COLO668 (cell line): ENCODE data around the gene TPK1.
"Not testable (repeated sequence)": the region's sequence is repeated elsewhere in the genome, so short reads cannot be mapped to it uniquely, and the experiment has no call there.

ENCODE experiments used
- DNase-seq: peaks from one replicate; lab custom pipeline; 2025; ENCODE audit not compliant: unreplicated experiment; lab: John Stamatoyannopoulos, UW

The TPK1 gene

DNA sequence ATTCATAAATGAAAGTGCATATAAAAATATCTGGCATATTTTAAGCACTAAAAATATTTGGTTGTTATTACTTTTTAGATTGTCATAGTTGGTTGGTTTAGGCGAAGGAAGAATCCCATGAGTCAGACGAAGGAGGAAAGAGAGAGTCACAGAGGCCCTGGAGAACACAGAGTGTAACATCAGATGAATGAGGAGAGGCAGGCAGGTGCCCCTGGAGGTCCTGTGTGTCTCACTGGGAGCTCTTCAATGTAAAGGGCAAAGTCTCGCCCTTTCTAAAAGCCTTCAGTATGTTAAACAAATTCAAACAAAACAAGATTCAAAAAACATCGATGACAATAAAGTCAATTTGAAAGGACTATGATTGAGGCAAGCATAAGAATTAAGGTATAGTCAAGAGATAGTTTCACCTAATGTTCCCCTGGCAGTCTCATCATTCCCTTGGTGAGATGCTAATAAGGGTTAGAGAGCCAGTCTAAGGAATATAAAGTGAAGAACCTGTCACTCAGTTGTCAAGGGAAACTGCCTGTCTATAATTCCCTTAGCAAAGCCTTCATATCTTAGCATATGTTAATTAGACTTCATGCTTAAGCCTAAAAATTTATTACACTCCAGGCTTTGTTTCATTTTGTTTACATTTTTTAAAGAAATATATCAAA is 194.3 kb downstream of the TPK1 start:
- DNase-seq, result no peak

DNA sequence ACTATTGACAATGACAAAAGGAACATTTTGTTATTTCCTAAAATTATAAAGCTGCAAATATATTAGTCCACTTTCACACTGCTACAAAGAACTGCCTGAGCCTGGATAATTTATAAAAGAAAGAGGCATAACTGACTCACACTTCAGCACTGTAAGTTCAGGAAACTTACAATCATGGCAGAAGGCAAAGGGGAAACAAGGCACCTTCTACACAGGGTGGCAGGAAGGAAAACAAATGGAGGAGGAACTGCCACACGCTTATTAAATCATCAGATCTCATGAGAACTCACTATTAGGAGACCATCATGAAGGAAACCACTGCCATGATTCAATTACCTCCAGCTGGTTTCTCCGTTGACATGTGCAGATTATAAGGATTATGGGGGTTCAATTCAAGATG is 203.1 kb downstream of the TPK1 start:
- no peak for DNase-seq

DNA sequence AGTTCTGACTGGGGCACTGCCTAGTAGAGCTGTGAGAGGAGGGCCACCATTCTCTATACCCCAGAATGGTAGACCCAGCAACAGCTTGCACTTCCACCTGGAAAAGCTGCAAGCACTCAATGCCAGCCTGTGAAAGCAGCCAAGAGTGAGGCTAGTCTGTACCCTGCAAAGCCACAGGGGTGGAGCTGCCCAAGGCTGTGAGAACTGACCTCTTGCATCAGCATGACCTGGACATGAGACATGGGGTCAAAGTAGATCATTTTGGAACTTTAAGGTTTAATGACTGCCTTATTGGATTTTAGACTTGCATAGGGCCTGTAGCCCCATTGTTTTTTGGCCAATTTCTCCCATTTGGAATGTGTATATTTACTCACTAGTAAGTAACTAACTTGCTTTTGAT is 206.3 kb downstream of the TPK1 start:
- no peak for DNase-seq

DNA sequence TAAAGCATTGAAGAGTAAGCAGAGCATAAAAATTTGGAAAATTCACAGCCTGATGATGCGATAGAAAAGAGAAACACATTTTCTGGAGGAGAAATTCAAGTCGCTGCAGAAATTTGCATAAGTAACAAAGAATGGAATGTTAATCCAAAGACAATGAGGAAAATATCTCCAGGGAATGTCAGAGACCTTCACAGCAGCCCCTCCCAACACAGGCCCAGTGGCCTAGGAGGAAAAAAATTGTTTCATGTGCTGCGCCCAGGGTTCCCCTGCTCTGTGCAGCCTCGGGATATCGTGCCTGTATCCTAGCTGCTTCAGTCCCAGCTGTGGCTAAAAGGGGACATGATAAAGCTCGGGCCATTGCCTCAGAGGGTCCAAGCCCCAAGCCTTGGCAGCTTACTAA is 206.8 kb downstream of the TPK1 start:
- DNase-seq, result no peak

DNA sequence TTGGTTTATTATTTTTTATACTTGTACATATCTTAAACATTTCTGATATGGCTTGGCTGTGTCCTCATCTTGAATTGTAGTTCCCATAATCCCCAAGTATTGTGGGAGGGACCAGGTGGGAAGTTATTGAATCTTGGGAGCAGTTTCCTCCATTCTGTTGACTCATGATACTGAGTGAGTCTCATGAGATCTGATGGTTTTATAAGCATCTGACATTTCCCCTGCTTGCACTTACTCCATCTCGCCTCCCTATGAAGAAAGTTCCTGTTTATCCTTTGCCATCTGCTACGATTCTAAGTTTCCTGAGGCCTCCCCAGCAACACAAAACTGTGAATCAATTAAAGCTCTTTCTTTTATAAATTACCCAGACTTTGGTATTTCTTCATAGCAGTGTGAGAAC is 207.7 kb downstream of the TPK1 start:
- no peak for DNase-seq

DNA sequence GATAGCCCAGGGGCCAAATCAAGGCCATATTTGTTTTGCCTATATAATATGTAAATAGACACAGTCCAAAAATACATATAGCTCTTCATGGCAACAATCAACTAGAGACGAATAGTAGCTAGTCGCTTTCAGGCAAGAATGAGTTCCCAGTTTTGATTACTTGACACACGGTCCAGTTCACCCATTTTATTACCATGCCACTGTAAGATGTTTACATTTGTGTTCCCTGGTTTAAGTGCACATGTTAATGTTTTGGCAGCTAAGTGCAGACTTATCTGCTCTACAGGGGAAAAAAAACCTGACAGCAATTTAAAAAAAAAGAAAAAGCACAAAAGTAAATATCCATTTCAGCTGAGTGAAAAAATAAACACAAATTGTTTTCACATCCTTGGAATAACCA is 213.1 kb downstream of the TPK1 start:
- no peak for DNase-seq

DNA sequence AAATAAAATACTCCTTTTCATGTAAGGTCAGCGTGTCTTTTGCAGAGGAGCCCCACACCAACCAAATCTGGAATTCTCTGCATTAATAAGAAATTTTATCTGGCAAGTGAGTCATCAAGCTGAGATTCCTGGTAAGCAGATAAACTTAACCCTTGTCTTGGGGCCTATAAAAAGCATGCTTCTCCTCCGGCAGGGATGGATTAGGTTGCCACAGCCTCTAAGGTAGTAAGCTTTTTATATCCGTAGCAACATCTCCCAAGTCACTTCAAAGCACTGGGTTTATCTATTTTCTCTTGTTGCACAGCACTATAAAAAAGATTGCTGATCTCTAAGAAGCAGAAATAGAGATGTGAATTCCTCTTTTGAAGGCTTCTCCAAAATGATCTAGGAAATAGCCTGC is 229.6 kb downstream of the TPK1 start:
- no peak for DNase-seq

DNA sequence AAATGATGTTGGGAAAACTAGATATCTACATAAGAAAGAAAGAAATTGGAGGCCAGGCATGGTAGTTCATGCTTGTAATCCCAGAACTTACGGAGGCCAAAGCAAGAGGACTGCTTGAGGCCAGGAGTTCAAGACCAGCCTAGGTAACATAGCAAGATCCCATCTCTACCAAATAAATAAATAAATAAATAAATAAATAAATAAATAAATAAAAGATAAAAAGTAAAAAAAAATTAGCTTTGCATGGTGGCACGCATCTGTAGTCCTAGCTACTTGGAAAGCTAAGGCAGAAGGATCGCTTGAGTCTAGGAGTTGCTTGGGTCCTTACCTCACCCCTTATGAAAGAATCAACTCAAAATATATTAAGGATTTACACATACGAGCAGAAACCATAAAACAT is 238.9 kb downstream of the TPK1 start:
- no peak for DNase-seq

DNA sequence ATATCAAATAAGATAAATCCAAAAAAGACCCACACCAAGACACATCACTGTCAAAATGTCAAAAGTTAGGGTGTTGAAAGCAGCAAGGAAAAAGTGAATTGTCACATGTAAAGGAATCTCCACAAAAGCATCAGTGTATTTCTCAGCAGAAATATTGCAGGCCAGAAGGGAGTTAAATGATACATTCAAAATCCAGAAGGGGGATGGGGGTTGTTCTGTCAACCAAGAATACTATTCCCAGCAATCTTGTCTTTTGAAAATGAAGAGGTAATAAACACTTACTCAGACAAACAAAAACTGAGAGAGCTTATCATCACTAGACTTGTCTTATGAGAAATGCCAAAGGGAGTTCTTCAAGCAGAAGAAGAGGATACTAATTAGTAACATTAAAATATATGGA is 241.3 kb downstream of the TPK1 start:
- DNase-seq, result no peak

DNA sequence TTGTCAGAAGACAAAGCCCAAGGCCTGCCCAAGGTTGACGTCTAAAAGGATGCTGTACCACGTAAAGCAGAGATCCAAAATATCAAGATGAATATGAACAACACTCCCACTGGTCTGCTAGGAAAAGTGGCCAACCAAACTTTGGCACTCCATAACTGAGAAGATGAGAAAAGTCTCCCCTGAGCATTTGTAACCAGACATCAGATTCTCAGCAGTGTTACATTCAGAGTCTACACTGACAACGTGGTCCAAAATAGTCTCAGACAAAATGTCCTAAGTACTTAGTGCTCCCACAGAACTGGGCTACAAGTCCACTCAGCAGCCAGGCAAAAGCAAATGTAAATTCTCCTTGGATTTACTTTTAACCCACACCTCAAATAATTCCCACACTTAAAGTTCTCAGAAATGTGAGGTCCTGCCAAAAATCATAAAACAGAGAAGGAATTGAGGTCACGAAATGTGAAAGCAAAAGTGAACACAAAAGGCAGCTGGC is 247.2 kb downstream of the TPK1 start:
- no peak for DNase-seq

DNA sequence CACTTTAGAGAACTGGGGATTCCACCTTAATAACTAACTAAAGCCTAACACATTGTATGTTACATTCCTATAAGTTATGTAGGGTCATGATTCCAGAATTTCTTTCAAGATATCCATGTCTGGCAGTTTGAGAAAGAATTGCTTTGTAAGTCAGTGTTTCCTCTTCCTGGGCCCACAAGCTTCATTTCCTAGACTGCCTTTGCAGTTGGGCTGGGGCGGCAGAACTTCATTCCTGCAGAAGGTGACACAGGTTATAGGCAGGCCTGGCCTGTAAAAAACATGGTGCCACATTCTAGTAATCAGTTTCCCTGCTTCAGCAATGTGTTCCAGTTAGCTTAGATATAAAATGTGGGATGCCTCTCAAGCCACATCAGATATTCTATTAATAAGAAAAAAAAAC is 248.2 kb downstream of the TPK1 start:
- no peak for DNase-seq

DNA sequence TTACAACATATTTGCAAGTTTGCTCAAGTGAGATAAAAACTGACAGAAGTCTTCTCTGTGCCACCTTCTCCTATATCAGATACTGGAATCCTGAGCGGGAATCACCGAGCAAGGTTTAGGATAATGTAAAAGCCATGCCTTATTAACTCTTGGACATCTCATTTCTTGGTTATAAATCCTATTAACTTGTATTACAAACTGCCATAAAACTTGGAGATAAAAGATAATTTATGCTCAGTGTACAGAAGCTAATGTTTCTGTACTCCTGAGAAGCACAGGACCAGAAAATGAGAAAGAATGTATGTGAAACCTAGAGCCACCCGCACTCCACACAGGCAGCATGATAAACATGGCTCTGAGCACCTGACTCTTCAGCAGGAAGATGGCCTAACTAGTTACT is 251.1 kb downstream of the TPK1 start:
- no peak for DNase-seq

DNA sequence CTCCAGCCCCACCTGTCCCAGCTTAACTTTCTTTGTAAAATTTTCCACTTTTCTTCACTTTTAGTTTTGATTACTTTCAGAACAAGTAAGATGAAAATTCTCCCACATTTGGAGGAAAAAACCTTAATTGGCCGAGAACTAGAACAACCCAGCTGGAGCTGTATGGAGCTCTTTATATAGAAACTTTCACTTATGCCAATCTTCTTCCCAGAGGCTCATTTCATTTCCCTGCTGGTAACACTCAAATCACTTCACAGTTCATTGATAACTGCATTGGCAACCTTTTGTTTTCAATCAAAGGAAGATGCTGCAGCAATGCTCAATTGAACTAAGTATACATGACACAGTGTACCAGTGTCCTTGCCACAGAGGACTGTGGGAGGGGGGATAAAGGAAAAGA is 256.2 kb downstream of the TPK1 start:
- no peak for DNase-seq

DNA sequence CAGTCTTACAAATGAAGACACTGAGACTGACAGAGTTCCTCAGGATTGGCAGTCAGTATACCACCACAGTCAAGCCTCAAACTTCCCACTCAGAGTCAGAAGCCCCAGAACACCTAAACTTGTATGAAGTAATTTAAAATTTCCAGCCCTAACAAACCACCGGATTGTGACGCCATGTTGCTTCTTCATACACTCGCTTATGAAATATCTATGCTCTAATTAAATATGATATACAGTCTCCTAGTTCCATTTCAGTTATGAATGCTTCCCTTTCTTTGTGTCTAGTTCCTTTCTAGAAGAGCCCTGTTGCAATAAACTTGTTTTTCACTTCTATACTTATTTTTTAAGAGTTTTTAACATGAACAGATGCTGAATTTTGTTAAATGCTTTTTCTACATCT is 260.4 kb downstream of the TPK1 start:
- DNase-seq, result no peak

DNA sequence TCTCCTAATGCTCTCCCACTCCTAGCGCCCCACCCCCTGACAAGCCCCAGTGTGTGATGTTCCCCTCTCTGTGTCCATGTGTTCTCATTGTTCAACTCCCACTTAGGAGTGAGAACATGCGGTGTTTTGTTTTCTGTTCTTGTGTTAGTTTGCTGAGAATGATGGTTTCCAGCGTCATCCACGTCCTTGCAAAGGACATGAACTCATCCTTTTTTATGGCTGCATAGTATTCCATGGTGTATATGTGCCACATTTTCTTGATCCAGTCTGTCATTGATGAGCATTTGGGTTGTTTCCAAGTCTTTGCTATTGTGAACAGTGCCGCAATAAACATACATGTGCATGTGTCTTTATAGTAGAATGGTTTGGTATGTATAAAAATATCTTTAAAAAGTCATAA is 261.1 kb downstream of the TPK1 start:
- not testable (repeated sequence) for DNase-seq

DNA sequence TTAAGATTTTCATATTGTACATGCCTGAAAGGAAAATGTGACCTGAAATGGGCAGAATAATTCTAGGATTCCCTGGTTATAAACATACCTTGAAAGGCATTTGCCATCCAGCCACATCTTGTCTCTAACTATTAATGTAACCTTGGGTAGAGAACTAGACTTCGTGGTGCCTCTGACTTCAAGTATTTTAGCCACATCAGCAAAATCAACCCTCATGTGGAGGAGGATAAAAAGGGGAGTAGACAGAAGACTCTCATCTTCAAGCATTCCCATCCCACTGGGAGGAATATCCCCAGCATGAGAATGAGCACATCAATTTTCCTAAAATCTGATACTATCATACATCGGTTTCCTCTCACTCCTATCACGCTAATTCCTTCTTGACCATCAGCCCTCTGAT is 267.6 kb downstream of the TPK1 start:
- no peak for DNase-seq

DNA sequence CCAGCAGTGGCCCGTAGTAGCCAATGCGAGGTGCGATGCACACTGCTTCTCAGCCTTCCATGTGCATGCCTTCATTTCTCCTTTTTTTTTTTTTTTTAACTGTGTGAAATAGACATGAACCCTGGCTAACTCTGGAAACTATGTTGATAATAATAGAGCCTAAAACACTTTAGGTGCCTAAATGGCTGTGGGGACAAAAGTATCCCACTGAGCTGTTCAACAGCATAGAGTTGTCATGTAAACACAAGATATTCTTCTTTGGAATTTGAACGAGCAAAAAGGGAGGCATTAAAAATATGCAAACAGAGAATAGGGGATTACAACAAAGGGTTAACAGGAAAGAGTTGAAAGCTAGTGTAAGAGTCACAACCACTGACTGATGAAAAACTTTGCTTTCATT is 270.3 kb downstream of the TPK1 start:
- no peak for DNase-seq

DNA sequence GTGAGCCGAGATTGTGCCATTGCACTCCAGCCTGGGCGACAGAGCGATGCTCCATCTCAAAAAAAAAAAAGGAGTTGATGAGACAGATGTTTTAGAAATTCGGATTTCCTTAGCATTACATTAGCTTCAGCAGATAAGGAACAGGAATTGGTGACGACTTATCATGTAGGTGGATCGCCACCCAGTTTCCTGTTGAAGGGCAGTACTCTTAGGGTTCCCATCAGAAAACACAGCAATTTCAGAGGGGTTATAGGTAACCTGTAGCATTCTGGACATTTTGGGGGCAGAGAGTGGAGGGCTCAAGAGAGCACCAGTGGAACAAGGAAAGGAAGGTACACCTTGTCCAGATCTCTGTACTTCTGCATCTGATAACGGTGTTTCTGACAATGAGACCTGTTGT is 286.0 kb downstream of the TPK1 start:
- no peak for DNase-seq

DNA sequence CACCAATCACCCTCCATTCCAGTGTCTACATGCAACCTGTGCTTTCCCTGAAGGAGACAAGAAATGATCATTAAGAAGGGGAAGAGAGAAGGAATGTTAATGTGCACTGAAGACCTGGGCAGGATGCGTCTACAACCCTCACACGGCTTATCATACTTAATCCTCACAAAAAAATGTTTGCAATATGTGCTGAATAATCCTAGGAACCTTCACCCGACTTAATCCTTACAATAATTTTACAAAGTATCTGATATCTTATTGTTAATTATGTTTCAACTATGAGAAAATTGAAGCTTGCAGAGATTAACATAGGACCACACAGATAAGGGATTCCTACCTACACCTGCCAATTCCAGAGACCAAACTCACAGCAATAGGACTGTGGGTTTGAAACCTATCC is 287.3 kb downstream of the TPK1 start:
- no peak for DNase-seq

DNA sequence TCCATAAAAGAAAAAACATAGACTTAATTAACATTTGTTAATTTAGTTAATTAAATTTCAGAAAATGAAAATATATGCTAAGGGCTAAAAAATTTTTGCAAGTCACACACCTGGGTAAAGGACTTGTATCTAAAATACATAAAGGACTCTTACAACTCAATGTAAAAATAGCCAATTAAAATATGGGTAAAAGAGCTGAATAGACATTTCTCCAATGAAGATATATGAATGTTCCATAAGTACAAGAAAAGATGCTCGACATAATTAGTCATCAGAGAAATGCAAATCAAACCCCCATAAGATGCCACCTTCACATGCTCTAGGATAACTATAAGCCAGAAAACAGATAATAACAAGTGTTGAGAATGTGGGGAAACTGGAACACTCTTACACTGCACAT is 288.0 kb downstream of the TPK1 start:
- no peak for DNase-seq

DNA sequence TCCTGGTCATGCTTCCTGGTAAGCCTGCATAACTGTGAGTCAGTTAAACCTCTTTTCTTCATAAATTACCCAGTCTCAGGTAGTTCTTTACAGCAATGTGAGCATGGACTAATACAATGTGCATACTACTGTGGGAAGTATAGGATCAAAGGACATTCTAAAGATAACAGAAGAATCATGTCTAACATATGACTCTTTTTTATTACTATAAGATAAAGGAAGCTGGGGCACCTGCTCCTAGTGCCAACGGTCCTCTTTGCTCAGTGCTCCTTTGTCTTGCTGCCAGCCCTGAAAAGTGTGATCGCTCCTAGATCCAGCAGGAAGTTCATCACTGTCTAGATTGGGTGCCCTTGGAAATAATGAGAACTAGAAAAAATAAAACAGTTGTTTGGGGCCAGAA is 289.1 kb downstream of the TPK1 start:
- DNase-seq, result no peak

DNA sequence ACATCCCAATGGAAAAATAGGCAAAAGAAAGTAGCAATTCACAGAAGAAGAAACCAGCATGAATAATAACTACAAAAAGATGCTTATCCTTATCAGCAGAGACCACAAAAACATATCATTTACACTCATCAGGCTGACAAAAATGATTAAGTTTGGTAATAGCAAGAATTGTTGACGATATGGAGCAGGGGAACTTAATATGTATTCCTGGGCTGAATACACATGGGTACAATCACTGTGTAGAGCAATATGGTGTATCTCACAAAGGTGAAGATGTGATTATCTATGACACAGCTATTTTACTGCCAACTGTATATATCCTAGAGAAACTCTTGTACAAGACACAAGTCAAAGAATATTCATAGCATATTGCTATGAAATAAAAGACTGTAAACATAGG is 290.5 kb downstream of the TPK1 start:
- DNase-seq, result no peak

DNA sequence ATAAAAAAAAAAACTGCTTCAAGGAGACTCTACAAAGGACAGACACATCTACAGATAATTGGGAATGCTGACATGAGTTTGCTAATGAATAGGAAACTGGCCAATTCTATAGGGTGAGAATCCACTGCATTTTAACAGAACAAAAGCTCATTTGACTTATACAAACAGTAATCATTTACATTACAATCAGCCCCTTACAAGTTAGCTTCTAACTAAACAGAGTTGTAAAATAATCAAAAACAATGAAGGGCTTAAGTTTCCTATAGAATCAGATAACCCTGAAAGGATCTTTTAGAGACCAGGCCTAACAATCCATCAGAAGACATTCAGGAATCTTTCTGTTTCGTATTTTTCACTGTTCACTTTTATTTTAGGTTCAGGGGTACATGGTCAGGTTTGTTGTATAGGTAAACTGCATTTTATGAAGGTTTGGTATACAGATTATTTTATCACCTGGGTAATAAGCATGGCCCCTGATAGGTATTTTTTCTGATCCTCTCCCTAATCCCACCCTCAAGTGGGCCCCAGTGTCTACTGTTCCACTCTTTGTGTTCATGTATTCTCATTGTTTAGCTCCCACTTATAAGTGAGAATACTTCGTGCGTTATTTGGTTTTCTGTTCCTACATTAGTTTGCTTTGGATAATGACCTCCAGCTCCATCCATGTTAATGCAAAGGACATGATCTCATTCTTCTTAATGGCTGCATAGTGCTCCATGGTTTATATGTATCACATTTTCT is 301.0 kb downstream of the TPK1 start:
- DNase-seq, result no peak
